HUES6 (cell line): ENCODE data around the gene IFI27.
A peak's percentile ranks its signal among the peaks of the same experiment; 100 is the strongest.

ENCODE experiments used
- H3K27ac ChIP-seq: 2 replicates; pipeline ENCODE4 v1.7.0; 2013; ENCODE audit warnings: low read depth, mild to moderate bottlenecking, low read length, inconsistent platforms
- H3K27me3 ChIP-seq: 2 replicates; pipeline ENCODE4 v1.6.1; 2013; ENCODE audit warnings: low read length; ENCODE audit not compliant: control insufficient read depth, insufficient read depth
- H3K36me3 ChIP-seq: 2 replicates; pipeline ENCODE4 v1.6.1; 2013; ENCODE audit warnings: low read length; ENCODE audit not compliant: control insufficient read depth, insufficient read depth
- H3K4me1 ChIP-seq: 2 replicates; pipeline ENCODE4 v1.6.1; 2013; ENCODE audit warnings: low read length; ENCODE audit not compliant: control insufficient read depth, insufficient read depth
- H3K4me3 ChIP-seq: 2 replicates; pipeline ENCODE4 v1.5.1; 2013; ENCODE audit warnings: low read depth, low read length
- H3K9ac ChIP-seq: one replicate; pipeline ENCODE4 v1.6.1; 2013; ENCODE audit warnings: mild to moderate bottlenecking, low read length
- H3K9me3 ChIP-seq: 2 replicates; pipeline ENCODE4 v1.6.1; 2013; ENCODE audit warnings: low read depth, low read length; ENCODE audit not compliant: control insufficient read depth, insufficient read depth

The IFI27 gene

GRCh38 chr14:94103554-94104150, 6.9 kb upstream of the IFI27 start:
- Histone ChIP-seq H3K36me3 (peaks cover 13% of the 10 kb centered on the region), H3K4me3 (no peak overlapping the region), H3K27me3 (no peaks in the 10 kb centered on the region), H3K9ac (no peak overlapping the region), H3K9me3 (no peaks in the 10 kb centered on the region), H3K4me1 (no peaks in the 10 kb centered on the region), H3K27ac (no peak overlapping the region)

- Histone ChIP-seq H3K27ac (no peak overlapping the region), H3K4me1 (no peaks in the 10 kb centered on the region), H3K36me3 (peaks cover 7% of the 10 kb centered on the region), H3K4me3 (no peak overlapping the region), H3K9me3 (no peaks in the 10 kb centered on the region), H3K9ac (no peak overlapping the region), H3K27me3 (no peaks in the 10 kb centered on the region)
These were observed 5.8 kb upstream of the IFI27 start for GRCh38 chr14:94104731-94105130.

DNA sequence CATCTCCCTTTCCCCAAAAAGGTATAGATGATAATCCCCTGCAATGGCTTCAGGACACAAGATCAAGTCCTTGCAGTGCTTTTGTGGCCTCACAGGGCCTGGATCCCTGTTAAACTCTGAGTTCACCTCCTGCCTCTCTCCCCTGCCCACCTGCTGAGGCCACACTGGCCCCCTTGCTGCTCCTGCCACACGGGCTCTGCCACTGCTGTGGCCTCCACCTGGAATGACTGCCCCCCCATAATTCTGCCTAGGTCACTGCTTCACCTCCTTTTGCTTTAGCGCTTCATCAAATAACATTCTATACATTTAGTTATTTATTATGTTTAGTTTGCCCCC, 653 bp upstream of the IFI27 start:
- Histone ChIP-seq H3K9me3 (no peaks in the 10 kb centered on the region), H3K27ac (no peak overlapping the region), H3K27me3 (no peaks in the 10 kb centered on the region), H3K4me1 (0 out of 2 replicates have a peak, but pooled peaks cover 3% of the 10 kb centered on the region), H3K36me3 (no peaks in the 10 kb centered on the region), H3K4me3 (no peak overlapping the region), H3K9ac (no peak overlapping the region)

- H3K27me3 ChIP-seq = 0 out of 2 replicates have a peak, but pooled peaks cover 4% of the 10 kb centered on the region
- H3K36me3 ChIP-seq = no peaks in the 10 kb centered on the region
- no peak overlapping the region for H3K9ac ChIP-seq
- H3K4me3 ChIP-seq = no peak overlapping the region
- H3K27ac ChIP-seq = no peak overlapping the region
- H3K4me1 ChIP-seq = 0 out of 2 replicates have a peak, but pooled peaks cover 3% of the 10 kb centered on the region
- H3K9me3 ChIP-seq = no peaks in the 10 kb centered on the region
These were observed 950 bp downstream of the IFI27 start for GRCh38 chr14:94111276-94112095.

GRCh38 chr14:94112513-94113063, 2.1 kb downstream of the IFI27 start:
- H3K4me3 ChIP-seq = no peak overlapping the region
- no peak overlapping the region for H3K9ac ChIP-seq
- H3K4me1 ChIP-seq = 0 out of 2 replicates have a peak, but pooled peaks cover 3% of the 10 kb centered on the region
- H3K36me3 ChIP-seq = no peaks in the 10 kb centered on the region
- H3K27me3 ChIP-seq = 0 out of 2 replicates have a peak, but pooled peaks cover 4% of the 10 kb centered on the region
- no peaks in the 10 kb centered on the region for H3K9me3 ChIP-seq
- no peak overlapping the region for H3K27ac ChIP-seq

GRCh38 chr14:94113073-94113472, 2.5 kb downstream of the IFI27 start:
- Histone ChIP-seq H3K4me1 (0 out of 2 replicates have a peak, but pooled peaks cover 3% of the 10 kb centered on the region), H3K27me3 (0 out of 2 replicates have a peak, but pooled peaks cover 4% of the 10 kb centered on the region), H3K27ac (no peak overlapping the region), H3K4me3 (no peak overlapping the region), H3K9me3 (no peaks in the 10 kb centered on the region), H3K9ac (no peak overlapping the region), H3K36me3 (no peaks in the 10 kb centered on the region)

DNA sequence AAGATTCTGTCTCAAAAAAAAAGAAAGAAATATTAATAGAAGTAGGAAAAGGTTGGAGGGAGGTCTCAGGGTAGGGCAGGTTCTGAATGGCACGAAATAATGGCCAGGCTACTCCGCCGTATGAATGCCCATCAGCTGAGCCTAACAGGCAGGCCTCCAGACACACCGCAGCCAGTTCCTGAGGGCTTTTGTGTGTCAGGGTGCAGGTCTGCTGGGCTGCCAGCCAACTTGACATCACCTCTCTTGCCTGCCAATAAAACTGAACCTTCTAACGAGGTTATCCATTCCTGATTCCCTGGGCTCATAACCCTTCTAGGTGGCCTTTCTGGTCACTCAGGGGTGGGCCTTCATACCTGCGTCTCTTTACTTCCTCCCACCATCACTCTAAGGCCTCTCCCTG, 3.0 kb downstream of the IFI27 start:
- Histone ChIP-seq H3K4me1 (0 out of 2 replicates have a peak, but pooled peaks cover 3% of the 10 kb centered on the region), H3K27me3 (0 out of 2 replicates have a peak, but pooled peaks cover 4% of the 10 kb centered on the region), H3K27ac (no peak overlapping the region), H3K9ac (no peak overlapping the region), H3K36me3 (no peaks in the 10 kb centered on the region), H3K9me3 (no peaks in the 10 kb centered on the region), H3K4me3 (no peak overlapping the region)

GRCh38 chr14:94113908-94114588, 3.5 kb downstream of the IFI27 start:
- Histone ChIP-seq H3K4me1 (0 out of 2 replicates have a peak, but pooled peaks cover 3% of the 10 kb centered on the region), H3K9me3 (no peaks in the 10 kb centered on the region), H3K36me3 (no peaks in the 10 kb centered on the region), H3K9ac (no peak overlapping the region), H3K4me3 (no peak overlapping the region), H3K27me3 (0 out of 2 replicates have a peak, but pooled peaks cover 4% of the 10 kb centered on the region), H3K27ac (no peak overlapping the region)

DNA sequence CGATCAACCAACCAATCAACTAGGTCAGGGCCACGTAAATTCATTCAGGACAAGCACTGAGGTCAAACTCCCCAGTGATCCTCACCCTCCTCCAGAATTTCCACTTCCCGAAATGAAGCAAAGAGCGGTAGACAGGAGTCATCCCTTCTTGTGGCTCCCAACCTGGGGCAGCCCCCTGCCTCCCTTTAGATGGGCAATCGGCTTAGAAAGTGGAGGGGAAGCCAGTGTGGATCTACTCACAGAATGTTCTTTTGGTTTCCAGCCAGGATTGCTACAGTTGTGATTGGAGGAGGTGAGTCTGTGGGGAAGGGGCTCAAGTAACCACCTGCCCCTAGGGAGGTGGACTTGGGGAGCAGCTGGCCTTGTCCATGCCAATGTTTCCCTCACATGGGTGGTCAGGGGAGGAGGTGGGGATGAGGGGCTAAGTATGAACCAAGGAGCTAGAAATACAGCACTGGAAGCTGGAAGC, 4.1 kb downstream of the IFI27 start:
- Histone ChIP-seq H3K9me3 (0 out of 2 replicates have a peak, but pooled peaks cover 2% of the 10 kb centered on the region), H3K4me1 (0 out of 2 replicates have a peak, but pooled peaks cover 3% of the 10 kb centered on the region), H3K27me3 (0 out of 2 replicates have a peak, but pooled peaks cover 4% of the 10 kb centered on the region), H3K27ac (no peak overlapping the region), H3K9ac (peak overlapping the region; percentile 25), H3K4me3 (no peak overlapping the region), H3K36me3 (no peaks in the 10 kb centered on the region)

- Histone ChIP-seq H3K9me3 (0 out of 2 replicates have a peak, but pooled peaks cover 2% of the 10 kb centered on the region), H3K9ac (peak overlapping the region; percentile 25), H3K4me3 (no peak overlapping the region), H3K27ac (no peak overlapping the region), H3K36me3 (no peaks in the 10 kb centered on the region), H3K4me1 (0 out of 2 replicates have a peak, but pooled peaks cover 3% of the 10 kb centered on the region), H3K27me3 (0 out of 2 replicates have a peak, but pooled peaks cover 4% of the 10 kb centered on the region)
These were observed 4.6 kb downstream of the IFI27 start for GRCh38 chr14:94115058-94115591.
